ENCODE results near the gene RALGAPA2. TPM values are rescaled to one million over a fixed set of nuclear protein-coding genes. Genes with fewer than 3 reads are reported as not detected.

RALGAPA2 gene
- total and polyA plus RNA-seq, 2 of the 13 experiments (the other 11 are each of a cell fraction or from before 2014, with no cell fraction given): 13.8 to 17.7 TPM

DNA sequence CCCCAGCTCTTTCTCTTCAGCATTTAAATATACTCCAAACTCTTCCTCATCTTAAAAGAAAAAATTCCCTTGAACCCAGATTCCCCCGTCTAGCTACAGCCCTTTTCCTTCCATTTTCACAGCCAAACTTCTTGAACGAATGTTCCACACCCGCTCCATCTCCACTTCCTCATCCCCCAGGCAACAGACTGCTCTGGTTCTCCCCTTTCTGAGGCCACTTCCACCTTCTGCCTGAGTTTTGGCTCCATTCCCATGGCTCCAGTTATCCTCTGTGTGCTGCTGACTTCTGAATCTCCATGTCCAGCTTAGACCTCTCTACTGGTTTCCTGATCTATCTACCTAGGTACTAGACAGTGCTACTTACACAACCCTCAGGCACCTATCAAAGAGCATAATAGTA, 106.4 kb downstream of the RALGAPA2 start:
- no peak for FAIRE-seq
- POLR2A ChIA-PET: interaction anchor here (1.0 kb wide), 1 partner anchor 106 kb away, joined by 4 read pairs; the partner anchor contains the start of gene RALGAPA2
- intact Hi-C loops (cut with micrococcal nuclease; ENCODE audit: unreplicated experiment): no loop called here

DNA sequence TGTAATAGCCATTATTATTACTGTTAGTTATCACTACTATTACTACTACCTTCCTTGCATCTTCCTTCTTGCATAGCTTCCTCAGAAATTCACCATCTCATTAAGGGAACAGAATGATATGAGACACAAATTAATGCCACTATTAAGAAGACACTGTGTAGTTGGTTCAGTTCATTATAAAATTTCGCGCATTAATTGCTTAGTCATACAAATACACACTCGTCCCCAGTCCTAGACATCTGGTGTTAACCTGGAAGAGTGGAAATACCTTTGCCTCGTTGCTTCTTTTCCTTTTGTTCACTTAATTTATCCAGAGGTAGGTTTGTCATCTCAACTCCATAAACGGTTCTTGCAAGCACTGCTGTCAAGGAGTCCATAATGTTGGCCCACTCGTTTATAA, 107.5 kb downstream of the RALGAPA2 start:
- 90% methylated on average over 6 of the region's 6 CpGs for WGBS (ENCODE audit: low lambda C conversion rate)
- Histone ChIP-seq H3K27ac (ENCODE audit: extremely low read length, insufficient read depth, low read length) (no peak overlapping the region), H3K36me3 (replicated peaks in 1 of 2; ENCODE audit: control insufficient read depth in 1 of 2, insufficient read depth in 2 of 2, low read length in 2 of 2) (peaks cover 4 to 5% of the 10 kb centered on the region in 2 experiments; a peak in 4 of 5 replicates), H3K4me2 (ENCODE audit: low read depth, low read length) (no peak overlapping the region), H4K20me1 (ENCODE audit: insufficient read depth, low read length) (no peaks in the 10 kb centered on the region), H3K9me3 (ENCODE audit: low read length) (no peaks in the 10 kb centered on the region), H3K27me3 (ENCODE audit: control insufficient read depth in 1 of 2, insufficient read depth in 2 of 2, low read length in 2 of 2) (no peaks in the 10 kb centered on the region), H3K9ac (ENCODE audit: insufficient read depth, low read depth, low read length) (no peak overlapping the region), H3K4me3 (replicated peaks in 1 of 3; ENCODE audit: insufficient read depth in 1 of 3, low read depth in 2 of 3, low read length in 3 of 3) (no peak overlapping the region), H3K79me2 (ENCODE audit: insufficient read depth, low read length) (no peaks in the 10 kb centered on the region), H3K4me1 (ENCODE audit: insufficient read depth, low read length) (no peaks in the 10 kb centered on the region), H2AFZ (ENCODE audit: low read length) (no peak overlapping the region)
- ATAC-seq (no peak), DNase-seq (ENCODE audit: low spot score) (no peak), FAIRE-seq (no peak)
- intact Hi-C loops (cut with micrococcal nuclease; ENCODE audit: unreplicated experiment) (no loop called here), in situ Hi-C loops (cut with HindIII; ENCODE audit: extremely low pct_ligation_motif_present, low pct_unique_long_range_greater_than_20kb) (no loop called here)
- ChIA-PET POLR2A (interaction anchor here (1.0 kb wide), 1 partner anchor 107 kb away, joined by 4 read pairs; the partner anchor contains the start of gene RALGAPA2), CTCF (ENCODE audit: low intra/inter-chr PET ratio, low total read pairs) (no interaction called here)
- no TSS peak for BruUV-seq (replicated peaks)
- peak; percentile 51; the same call in 1 of the 2 replicates for TF ChIP-seq NFE2L2 (IDR thresholded peaks at IDR 0.05; ENCODE audit: low read length)
- 0 out of 2 replicates have a peak, but pooled peaks have one; percentile 1 for TF ChIP-seq MAFF (IDR thresholded peaks at IDR 0.05; ENCODE audit: low read depth, low read length)
- TF ChIP-seq MAFK (conservative IDR thresholded peaks at IDR 0.05 in 1 of 2, IDR thresholded peaks at IDR 0.05 in 1 of 2; ENCODE audit: low read length in 2 of 2): peak; percentile 40 to 54; a peak in 3 of 4 replicates
- TF ChIP-seq HOXD1 (CRISPR knock-in tag; IDR thresholded peaks at IDR 0.05): no peak

More for the DNA sequence above, 106.4 kb downstream of the RALGAPA2 start:
- WGBS (ENCODE audit: low lambda C conversion rate): 97% methylated on average over 3 of the region's 3 CpGs
- Histone ChIP-seq H3K36me3 (replicated peaks in 1 of 2; ENCODE audit: control insufficient read depth in 1 of 2, insufficient read depth in 2 of 2, low read length in 2 of 2) (peaks cover 4 to 6% of the 10 kb centered on the region in 2 experiments; a peak in 4 of 5 replicates), H2AFZ (ENCODE audit: low read length) (no peak overlapping the region), H3K4me1 (ENCODE audit: insufficient read depth, low read length) (no peaks in the 10 kb centered on the region), H4K20me1 (ENCODE audit: insufficient read depth, low read length) (no peaks in the 10 kb centered on the region), H3K27me3 (ENCODE audit: control insufficient read depth in 1 of 2, insufficient read depth in 2 of 2, low read length in 2 of 2) (no peaks in the 10 kb centered on the region), H3K79me2 (ENCODE audit: insufficient read depth, low read length) (no peaks in the 10 kb centered on the region), H3K4me2 (ENCODE audit: low read depth, low read length) (no peak overlapping the region), H3K9ac (ENCODE audit: insufficient read depth, low read depth, low read length) (no peak overlapping the region), H3K9me3 (ENCODE audit: low read length) (no peaks in the 10 kb centered on the region), H3K27ac (ENCODE audit: extremely low read length, insufficient read depth, low read length) (no peak overlapping the region), H3K4me3 (replicated peaks in 1 of 3; ENCODE audit: insufficient read depth in 1 of 3, low read depth in 2 of 3, low read length in 3 of 3) (no peak overlapping the region)
- DNase-seq (ENCODE audit: low spot score) (no peak), ATAC-seq (no peak)
- CTCF ChIA-PET (ENCODE audit: low intra/inter-chr PET ratio, low total read pairs): no interaction called here
- in situ Hi-C loops (cut with HindIII; ENCODE audit: extremely low pct_ligation_motif_present, low pct_unique_long_range_greater_than_20kb): no loop called here
- no peak for TF ChIP-seq SP2 (CRISPR knock-in tag; IDR thresholded peaks at IDR 0.05)
- TF ChIP-seq SOX6 (IDR thresholded peaks at IDR 0.05): no peak
- TF ChIP-seq SOX6 (CRISPR knock-in tag; IDR thresholded peaks at IDR 0.05): no peak
- no peak for TF ChIP-seq ZNF33A (CRISPR knock-in tag; IDR thresholded peaks at IDR 0.05; ENCODE audit: borderline replicate concordance)
- TF ChIP-seq PLSCR1 (CRISPR knock-in tag; IDR thresholded peaks at IDR 0.05; ENCODE audit: borderline replicate concordance): no peak
- no peak for TF ChIP-seq HDAC2 (CRISPR knock-in tag; IDR thresholded peaks at IDR 0.05)
- TF ChIP-seq ZNF792 (CRISPR knock-in tag; IDR thresholded peaks at IDR 0.05): no peak
- no TSS peak for BruUV-seq (replicated peaks)

All from HepG2 (cell line).